GM21526 (cell line): ENCODE measurements around the gene CHMP1B.

ENCODE experiments used
- ATAC-seq: cut with Tn5 transposase; IDR thresholded peaks from one replicate; pipeline ENCODE4 v1.9.1; 2021; ENCODE audit warnings: moderate library complexity; ENCODE audit not compliant: unreplicated experiment, low FRiP score

The CHMP1B gene

GRCh38 chr18:11897781-11898180 lies 46.6 kb downstream of the CHMP1B start:
- ATAC-seq: no peak

DNA sequence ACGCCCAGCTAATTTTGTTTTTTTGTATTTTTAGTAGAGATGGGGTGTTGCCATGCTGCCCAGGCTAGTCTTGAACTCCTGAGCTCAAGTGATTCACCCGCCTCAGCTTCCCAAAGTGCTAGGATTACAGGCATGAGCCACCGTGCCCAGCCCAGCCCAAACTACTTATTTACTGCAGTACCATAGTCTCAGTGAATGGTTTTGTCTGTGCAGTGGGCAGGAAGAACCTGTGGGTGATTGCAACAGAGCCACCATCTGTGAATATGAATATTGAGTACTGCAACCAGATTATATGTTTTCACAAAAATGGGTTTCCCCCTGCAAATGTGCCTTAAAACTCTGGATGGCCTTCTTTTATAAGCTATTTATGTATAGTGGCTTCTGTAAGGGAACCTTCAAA lies 47.9 kb downstream of the CHMP1B start:
- no peak for ATAC-seq

- ATAC-seq: no peak
These were observed 50.7 kb downstream of the CHMP1B start for GRCh38 chr18:11901826-11902438.

- no peak for ATAC-seq
These were observed 51.5 kb downstream of the CHMP1B start for GRCh38 chr18:11902522-11903292.
